HL-60/S4 treated with retinoic acid at 250 ng/mL for 4 days and 3 days (cell line): ENCODE results near the gene MGAT1.
"Not testable (repeated sequence)": the region's sequence is repeated elsewhere in the genome, so short reads cannot be mapped to it uniquely, and the experiment has no call there.

Experiments used
- in situ Hi-C: fragments of 300-500 bp; cut with MboI; formaldehyde crosslinking; loops from 2 replicates; pipeline ENCODE4 v1.7.0; 2022; ENCODE audit warnings: low sequenced_read_pairs

The MGAT1 gene

DNA sequence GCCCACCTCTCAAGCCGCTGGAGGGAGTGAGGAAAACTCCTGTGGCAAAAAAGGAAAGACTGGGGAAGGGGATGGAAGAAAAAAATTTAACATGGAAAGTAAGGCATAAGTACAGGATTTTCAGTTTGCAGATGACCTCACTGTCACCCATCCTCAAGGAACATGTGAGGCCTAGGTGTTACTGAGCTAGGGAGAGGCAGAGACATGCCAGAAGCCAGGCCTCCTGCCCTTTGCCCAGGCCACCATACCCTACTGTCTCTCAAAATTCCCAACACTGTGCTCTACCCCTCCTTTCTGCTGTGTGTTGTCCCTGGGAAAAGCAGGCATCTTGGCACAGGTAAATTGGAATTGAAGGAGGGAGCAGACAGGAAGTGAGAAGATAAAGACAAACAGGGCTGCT is 4.4 kb upstream of the MGAT1 start:
- in situ Hi-C loops, result no loop called here

DNA sequence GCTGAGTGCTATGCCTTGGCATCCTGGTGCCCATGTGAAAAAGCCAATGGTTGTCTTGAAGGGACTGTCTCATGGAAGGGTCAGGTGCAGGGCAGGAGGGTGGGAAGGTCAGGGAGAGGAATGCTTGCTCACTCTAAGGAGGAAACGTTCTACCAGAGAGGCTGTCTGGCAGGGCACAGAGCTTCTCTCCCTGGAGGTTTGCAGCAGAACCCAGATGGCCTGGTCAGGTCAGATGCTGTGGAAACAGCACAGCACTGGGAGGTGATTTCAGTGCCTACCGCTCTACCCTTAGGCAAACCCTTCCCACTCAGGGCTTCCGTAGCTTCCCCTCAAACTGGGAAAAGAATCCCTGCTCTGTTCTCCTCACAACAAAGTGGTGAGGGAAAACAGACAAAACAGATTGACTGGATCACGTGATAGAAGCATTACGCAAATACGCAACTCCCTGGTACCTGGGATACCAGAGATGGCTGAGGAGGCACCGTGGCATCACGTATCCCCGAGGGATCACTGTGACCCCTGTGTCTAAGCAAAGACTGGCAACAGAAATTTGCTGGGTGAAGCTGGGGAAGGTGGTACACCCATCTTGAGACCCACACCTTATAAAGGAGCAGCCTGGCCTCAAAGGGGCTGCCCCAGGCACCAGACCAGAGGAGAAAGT is 3.9 kb upstream of the MGAT1 start:
- in situ Hi-C loops, result no loop called here

DNA sequence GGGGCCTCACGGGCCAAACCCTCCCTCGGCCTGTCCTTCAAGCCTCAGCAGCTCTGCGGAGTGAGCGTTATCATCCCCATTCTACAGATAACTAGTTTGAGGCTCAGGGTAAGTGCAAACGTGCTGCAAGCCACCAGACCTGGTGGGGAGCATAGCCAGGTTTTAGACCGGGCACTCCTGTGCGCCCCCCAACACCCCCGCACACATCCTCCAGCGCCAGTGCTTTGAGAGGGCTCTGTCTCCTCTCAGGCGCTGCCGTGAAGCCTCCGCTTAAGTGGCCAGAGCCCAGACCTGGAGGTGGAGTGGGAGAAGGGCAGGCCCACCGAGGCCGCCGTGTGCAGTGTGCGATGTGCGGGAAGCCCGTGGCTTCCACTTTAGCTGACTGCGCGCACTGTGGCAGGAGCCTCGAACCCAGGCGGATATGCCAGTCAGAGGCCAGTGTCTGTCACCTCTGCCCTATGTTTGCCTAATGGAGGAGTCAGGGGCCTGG is 1.6 kb upstream of the MGAT1 start:
- in situ Hi-C loops, result no loop called here

DNA sequence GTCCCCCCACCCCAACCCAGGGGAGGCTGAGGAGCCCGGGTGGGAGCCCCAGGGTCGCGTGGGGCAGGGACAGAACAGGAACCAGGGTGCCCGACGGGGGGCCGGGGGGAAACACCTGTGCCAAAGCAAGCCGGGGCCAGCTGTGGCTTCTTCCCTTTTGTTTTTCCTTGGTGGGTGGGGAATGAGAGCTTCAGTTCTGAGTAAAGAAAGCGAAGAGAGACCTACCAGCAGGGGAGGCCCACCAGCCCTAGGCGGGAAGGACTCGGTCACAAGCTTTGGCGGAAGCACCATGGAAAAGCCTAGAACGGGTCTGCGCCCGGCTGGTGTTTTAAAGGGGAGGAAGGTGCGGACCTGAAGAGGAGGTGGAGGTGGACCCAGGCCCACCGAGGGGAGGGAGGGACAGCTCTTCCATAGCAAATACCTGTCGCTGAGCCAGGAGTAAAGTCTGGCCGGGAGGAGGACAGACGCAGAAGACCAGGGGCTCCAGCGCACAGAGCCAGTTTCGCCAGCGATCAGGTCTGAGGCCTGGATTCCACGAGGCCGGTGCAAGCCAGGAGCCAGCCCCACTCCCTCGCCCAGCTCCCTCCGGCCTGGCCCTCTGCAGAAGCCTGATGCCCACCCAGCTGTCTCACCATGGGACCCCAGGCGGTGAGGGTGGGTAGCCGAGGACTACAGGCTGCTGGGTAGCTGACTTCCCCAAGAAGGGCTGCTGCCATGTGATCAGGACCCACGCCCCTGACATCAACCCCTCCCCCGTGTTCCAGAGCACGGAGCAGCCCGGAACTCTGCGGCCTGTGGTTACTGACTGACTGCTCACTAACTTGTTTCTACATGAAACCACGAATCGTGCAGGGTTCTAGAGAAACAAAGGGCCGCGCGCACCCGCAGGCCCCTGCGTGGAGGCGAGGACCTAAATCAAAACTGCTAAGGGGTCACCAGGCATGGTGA is 849 bp upstream of the MGAT1 start:
- in situ Hi-C loops, result no loop called here

DNA sequence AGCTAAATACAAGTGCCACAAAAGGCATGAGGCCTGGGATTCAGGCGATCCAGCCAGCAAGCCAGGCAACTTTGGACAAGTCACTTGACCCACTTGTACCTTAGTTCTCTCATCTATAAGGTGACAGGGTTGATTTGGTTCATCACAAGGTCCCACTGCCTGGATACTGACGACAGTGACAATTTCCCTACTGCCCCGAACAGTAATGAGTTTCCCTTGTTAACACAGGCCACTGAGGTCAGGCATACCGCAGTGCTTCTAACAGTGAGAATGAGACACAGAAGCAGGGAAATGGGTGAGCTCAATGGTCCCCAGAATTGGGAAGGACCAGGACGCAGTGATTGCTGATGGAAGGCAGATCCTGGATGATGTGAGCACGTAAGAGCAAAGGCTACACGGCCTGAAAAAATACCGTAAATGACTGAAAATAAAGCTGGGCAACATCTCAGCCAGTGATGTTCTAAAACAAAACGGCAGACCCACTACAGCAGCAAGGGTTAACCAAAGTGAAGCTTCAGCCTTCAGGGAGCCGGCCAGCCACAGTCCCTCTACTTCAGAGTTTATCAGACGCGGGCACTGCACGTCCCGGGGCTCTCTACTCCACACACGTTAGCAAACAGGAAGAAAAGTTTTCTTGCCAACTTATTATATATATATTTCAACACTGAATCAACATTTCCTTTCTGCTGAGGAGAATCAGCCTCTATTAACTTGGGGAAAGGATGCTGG is 846 bp downstream of the MGAT1 start:
- in situ Hi-C loops, result no loop called here

DNA sequence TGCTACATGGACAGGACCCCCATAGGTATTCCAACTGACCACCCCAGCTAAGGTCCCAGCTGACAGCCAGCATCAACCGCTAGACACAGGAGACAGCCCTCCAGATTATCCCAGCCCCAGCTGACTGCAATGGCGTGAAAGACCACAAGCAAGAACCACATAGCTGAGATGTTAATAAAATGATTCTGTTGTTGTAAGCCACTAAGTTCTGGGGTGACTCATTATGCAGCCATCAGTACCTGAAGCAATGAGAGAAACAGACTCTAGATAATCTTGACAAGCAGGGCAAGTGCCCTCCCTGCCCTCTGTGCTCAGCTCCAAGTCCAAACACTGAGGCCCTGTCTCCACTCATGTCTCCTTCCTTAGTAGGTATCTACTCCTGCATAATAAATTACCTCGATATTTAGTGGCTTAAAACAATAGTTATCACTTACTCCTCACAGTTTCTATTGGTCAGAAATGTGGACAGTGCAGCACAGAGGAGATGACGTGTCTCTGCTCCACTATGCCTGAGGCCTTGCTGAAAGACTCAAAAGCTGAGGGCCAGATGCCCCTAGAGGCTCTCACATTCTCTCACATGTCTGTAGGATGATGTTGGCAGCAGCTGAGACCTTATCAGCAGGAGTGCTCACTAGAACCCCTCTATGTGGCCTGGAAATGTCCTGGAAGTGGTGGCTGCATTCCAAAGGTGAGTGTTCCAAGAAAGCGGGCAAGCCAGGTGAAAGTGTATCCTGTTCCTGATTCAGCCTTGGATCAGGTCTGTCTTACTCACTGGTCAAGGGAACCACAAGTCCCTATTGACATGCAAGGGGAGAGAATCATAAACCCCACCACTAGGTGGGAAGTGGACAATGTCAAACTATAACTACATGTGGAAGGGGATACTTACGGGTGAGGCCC is 2.5 kb downstream of the MGAT1 start:
- in situ Hi-C loops, result no loop called here

DNA sequence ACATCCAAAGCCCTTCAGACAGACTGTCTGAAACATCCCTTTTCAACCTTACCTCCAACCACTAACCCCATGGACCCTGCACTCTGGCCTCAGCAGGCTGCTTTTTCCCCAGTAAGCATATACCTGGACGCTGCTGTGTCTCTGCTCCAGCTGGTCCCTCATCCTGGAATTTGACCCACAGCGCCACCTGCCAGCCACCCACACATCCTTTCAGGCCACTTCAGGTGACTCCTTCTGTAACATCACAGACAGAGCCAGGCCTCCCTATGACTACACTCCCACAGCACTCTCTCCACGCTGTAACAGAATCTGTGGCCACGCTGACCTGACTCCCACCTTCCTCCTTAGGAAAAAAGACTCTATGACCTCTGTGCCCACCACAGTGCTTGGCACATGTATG is 3.4 kb downstream of the MGAT1 start:
- in situ Hi-C loops, result no loop called here

DNA sequence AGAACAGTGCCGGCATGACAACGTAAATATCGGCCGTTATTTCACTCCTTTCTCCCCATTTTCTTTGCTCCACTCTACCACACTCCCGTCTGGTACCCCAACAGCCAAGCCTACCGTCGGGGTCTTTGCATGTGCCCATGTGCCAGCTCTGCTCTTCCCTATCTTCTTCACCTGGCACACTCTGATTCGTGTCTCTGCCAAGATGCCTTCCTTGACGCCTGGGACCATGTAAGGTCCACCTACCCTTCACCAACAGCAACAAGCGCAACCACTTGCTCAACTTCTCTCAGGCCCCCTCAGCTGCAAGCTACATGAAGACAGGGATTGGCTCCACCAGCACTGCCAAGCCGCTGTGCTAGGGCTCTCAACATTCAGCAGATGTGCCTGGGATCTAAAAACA is 4.4 kb downstream of the MGAT1 start:
- in situ Hi-C loops, result no loop called here

DNA sequence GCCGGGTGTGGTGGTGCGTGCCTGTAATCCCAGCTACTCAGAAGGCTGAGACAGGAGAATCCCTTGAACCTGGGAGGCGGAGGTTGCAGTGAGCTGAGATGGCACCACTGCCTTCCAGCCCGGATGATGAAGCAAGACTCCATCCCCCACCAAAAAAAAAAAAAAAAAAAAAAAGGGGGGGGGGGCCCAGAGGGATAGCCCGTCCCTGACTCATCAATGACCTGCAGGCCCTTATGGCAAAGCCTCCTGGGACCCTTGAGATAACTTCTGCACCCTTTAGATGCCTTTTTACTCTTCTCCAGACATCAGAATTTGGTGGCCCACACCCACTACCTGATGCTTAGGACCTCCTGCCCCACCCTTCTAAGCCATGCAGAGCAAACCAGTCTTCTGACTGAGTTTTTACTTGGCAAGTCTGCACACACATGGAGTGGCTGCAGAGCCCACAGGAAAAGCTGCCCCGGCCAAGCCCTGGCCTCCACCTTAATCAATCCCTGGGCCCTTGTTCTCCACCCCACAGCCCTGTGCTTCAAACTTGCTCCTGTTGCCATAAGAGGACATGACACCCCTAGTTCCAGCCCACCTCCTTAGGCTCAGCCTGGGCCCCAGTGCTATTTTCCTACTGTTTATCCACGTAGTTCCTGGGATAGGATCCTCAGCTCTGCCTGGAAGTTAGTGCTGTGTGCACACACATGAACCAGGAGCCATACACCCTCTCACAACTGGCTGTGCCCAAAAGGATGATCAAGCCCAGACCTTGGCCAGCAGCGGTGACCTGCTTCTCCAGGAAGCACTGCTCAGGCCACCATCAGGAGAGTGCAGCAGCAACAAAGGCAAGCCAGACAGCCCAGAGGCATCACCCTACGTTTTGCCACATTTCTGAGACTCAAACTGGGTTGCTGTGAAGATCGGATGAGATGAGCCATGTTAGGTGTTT is 5.1 kb downstream of the MGAT1 start:
- in situ Hi-C loops, result no loop called here

DNA sequence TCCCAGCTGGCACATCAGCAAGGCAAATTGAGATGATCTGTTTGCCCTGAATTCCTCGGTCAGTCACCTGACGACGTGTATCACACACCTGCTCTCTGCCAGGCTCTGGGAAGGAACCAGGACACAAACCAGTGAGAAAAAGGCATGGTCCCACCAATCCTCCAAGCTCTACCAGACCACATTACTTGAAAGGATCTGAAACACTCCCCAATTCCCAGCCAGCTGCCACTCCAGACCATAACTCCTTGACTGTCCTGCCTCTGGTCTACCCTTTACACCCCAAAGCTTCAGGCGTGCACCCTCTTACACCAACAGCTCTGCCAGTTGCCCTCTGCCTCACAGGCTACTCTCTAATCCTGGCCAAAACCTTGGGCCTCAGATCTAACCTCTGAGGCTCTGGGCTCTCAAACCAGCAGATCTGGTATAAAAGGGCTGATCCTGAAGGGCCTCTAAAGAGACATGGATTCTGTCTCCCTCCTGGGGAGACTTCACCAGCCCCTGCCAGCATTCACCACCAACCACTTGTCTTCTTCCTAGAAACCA is 6.8 kb downstream of the MGAT1 start:
- in situ Hi-C loops, result no loop called here

DNA sequence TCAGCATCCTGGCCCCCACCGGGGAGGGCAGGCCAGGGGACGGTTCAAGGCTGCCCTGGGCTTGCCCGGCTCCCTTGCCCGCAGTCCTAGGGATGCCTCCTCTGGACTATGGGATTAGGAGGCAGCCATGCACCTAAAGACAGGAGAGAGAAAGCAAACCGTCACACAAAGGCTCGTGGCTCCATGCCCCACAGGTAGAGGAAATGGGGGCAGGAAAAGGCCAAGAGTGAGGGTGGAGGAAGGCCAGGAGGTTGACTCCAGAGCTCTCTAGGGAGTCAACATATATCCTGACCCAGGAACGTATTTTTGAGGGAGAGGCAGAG is 9.7 kb downstream of the MGAT1 start:
- in situ Hi-C loops, result no loop called here

DNA sequence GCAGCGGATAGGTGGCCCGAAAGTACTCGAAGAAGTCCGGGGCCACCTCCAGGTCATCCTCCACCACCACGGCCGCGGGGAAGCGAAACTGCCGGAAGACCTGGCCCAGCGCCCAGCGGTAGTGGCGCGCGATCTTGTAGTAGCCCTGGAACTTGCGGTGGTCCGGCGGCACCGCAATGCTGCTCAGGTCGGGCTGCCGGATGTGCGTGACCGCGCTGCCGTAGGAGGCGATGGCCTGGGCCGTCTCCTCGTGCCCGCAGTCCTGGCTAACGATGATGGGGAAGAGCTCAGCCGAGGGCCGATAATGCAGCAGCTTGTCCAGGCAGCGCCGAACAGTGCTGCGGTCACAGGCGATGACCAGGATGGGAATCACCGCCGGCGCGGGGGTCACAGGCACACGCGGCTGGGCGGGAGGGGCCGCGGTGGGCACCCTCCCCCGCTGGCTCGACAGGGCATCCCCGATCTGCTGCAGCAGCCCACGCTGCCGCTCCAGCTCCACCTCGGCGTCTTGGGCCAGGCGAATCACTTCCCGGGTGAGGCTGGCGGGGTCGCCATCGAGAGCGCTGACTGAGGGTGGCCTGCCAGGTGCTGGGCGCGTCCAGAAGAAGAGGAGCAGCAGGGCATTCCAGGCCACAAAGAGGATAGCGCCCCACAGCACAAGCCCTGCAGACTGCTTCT is 10.2 kb downstream of the MGAT1 start:
- in situ Hi-C loops, result no loop called here

DNA sequence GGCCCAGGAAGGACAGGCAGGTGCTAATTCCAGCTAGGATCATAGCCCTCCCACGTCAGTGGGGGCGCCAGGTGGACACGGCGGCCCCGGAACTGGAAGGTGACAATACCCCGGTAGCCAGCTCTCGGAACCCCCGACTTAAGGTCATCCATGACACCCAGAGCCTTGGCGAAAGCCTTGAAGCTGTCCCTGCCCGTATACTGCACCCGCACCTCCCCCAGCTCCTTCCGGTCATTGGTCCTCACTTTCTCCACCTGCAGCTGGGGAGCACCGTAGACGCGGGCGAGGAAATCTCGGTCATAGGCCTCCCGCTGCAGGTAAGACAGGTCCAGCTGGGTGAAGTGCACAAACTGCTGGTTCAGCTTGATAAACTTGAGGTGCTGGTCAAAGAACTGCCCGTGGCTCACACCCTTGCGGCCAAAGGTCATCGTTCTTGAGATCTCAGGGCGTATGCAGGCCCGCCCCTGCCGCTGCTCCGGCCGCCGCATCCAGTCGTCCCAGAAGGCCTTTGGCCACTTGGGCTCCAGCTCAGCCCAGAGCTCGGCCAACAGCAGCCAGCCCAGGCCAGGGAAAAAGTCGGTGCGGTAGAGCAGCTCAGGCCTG is 10.9 kb downstream of the MGAT1 start:
- in situ Hi-C loops, result no loop called here

DNA sequence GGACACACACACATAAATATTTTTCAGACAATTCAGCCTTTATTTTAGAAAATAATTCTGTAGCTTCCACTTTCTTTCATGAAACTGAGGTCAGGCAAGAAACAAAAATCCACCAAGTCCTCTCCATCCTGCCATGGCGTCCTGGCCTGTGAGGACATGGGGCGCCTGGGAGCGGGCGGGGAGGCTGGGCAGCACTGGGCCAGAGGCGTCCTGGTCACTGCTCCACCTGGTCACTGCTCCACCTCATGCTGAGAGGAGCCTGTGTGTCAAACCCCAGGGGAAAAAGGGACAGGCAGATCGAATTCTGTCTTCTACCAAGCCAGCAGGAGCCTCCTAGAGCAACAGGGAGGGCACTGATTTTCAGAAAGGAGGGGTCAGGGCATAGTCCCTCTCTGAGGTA is 12.1 kb downstream of the MGAT1 start:
- in situ Hi-C loops, result no loop called here

DNA sequence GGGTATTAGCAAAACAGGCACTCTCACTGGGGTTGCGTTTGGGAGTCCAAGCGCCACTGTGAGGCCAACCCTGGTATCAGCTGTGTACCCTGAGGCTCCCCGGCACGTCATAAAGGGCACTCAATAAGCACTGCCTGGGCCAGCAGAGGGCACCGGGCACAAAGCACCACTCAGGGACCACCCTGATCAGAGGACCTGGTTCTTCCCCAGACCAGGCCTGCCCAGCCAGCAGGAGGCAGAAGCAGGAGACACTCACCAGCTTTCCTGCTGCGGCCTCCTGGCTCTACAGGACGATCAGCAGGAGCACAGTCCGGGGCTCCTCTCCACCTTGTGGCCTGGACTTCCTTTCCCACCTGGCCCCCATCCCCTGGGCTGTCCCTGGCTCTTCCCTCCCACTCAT is 12.6 kb downstream of the MGAT1 start:
- in situ Hi-C loops, result no loop called here

DNA sequence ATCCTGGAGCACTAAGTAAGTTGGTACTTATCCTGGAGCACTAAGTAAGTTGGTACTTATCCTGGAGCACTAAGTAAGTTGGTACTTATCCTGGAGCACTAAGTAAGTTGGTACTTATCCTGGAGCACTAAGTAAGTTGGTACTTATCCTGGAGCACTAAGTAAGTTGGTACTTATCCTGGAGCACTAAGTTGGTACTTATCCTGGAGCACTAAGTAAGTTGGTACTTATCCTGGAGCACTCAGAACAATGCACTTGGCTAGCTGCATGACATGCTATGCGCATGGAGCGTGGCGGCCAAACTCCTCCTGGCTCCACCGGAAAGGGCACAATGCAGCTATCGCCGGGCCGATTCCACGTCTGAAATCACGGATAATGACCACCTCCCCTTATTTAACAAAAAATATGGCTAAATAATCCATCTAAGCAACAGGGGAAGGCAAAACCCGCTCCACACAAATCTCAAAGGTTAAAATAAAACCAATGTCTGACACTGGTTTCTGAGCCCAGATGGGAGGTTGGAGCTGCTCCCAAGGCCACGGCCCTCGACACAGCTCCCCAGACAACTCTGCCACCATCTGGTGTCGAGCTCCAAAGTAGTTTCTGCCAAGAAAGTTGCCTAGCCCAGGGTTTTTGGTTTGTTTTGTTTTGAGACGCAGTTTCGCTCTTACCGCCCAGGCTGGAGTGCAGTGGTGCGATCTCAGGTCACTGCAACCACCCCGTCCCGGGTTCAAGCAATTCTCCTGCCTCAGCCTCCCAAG is 13.8 kb downstream of the MGAT1 start:
- in situ Hi-C loops, result not testable (repeated sequence)

DNA sequence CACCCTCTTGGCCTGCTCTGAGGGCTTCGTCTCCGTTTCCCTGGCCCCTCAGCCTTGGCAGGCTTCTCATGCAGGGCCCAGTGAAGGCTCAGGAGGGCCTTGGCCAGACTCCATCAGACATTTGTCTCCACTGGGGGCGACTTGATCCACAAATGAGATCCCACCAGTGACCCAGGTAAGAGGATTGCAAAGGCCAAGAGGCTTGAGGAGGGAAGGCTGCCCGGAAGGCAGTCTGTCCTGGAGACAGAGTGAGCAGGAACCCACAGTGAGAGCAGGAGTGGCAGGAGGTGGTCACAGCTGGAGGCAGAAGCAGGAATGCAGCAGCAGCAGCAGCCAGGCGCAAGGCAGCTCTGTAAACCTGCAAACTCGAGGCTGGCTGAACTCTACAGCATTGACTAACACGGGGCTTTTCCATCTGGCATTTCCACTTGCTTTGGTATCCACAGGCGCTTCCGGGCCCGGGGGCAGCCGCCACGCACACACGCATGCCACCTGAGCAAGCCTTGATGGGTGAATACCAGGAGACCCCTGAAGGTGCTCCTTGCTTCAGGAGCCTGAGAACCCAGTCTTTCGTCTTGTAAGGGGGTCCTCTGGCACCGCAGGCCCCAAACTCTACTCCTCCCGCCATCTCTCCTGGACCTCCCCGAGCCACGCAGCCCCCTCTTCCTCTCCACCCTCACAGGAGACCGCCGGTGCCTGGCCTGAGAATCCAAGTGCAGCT is 14.7 kb downstream of the MGAT1 start:
- in situ Hi-C loops, result no loop called here
